ENCODE results near the gene CXCR3.
"Not testable (repeated sequence)": the region's sequence is repeated elsewhere in the genome, so short reads cannot be mapped to it uniquely, and the experiment has no call there.

Gene CXCR3

DNA sequence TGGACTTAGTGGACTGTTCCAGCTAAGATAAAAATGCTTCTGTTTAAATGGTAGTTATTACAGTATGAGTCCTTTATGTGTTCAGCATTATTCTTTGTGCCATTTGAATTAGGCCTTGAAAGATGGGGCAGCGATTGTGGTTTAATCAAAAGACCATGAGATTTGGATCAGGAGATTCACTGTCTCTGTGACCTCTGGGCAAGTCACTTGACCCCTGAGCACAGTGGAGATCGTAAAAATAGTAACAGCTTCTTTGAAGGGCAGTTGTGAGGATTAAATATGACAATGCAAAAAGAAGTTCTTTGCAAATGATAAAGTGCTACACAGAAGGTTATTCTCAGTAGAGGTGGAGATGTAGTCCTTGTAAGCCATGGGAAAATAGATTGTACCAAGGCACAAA, 10.8 kb downstream of the CXCR3 start:
- DNase-seq, result no peak

- no peak for DNase-seq
Observed at GRCh38 chrX:71606536-71607216, 11.6 kb downstream of the CXCR3 start.

- DNase-seq, result no peak
Observed at GRCh38 chrX:71604796-71605568, 13.3 kb downstream of the CXCR3 start.

GRCh38 chrX:71604141-71604540, 14.2 kb downstream of the CXCR3 start:
- no peak for DNase-seq

DNA sequence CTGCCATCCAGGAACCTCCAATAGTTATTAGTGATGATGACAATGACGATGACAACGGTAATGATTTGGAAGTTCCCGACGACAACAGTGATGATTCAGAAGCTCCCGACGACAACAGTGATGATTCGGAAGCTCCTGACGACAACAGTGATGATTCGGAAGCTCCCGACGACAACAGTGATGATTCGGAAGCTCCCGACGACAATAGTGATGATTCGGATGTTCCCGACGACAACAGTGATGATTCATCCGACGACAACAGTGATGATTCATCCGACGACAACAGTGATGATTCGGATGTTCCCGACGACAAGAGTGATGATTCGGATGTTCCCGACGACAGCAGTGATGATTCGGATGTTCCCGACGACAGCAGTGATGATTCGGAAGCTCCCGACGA, 14.7 kb downstream of the CXCR3 start:
- no peak for DNase-seq

DNA sequence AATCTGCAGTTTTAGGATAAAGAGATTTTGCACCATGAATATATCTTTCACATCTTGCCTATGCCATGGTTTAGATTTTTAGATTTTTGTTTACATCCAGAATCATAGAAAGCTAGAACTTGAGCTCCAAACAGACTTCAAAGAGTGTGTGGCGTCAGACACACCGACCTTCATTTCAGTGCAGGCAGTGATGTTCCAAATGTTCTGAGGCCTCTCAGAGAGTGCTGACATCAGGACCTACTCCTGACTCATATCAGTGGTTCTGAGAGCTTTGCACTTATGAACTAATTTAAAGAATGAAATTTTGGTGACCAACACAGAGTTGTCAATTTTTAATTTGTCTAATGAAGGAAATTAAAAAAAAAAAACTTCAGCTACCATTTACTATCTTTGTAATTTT, 18.3 kb downstream of the CXCR3 start:
- no peak for DNase-seq

- DNase-seq, result not testable (repeated sequence)
Observed at GRCh38 chrX:71593210-71593609, 25.1 kb downstream of the CXCR3 start.

GRCh38 chrX:71586929-71587328, 31.4 kb downstream of the CXCR3 start:
- no peak for DNase-seq

DNA sequence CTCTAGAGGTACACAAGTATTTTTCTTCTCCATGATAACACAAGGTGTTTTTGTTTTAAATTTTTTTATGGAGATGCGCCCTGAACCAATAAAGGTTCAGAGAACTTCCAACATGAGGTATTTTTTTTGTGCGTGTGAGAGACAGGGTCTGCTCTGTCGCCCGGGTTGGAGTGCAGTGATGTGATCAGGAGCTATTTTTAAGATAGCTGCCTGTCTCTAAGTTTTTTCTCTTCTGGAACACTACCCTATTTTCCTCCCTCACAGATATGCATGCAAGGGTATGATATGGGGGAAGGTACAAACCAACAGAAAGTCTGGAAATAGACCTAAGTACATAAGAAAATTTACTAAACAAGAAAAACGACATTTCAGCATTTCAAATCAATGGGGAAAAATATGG, 37.1 kb downstream of the CXCR3 start:
- no peak for DNase-seq

GRCh38 chrX:71579990-71580380, 38.3 kb downstream of the CXCR3 start:
- no peak for DNase-seq

- DNase-seq, result no peak
Observed at GRCh38 chrX:71579136-71579989, 38.9 kb downstream of the CXCR3 start.

DNA sequence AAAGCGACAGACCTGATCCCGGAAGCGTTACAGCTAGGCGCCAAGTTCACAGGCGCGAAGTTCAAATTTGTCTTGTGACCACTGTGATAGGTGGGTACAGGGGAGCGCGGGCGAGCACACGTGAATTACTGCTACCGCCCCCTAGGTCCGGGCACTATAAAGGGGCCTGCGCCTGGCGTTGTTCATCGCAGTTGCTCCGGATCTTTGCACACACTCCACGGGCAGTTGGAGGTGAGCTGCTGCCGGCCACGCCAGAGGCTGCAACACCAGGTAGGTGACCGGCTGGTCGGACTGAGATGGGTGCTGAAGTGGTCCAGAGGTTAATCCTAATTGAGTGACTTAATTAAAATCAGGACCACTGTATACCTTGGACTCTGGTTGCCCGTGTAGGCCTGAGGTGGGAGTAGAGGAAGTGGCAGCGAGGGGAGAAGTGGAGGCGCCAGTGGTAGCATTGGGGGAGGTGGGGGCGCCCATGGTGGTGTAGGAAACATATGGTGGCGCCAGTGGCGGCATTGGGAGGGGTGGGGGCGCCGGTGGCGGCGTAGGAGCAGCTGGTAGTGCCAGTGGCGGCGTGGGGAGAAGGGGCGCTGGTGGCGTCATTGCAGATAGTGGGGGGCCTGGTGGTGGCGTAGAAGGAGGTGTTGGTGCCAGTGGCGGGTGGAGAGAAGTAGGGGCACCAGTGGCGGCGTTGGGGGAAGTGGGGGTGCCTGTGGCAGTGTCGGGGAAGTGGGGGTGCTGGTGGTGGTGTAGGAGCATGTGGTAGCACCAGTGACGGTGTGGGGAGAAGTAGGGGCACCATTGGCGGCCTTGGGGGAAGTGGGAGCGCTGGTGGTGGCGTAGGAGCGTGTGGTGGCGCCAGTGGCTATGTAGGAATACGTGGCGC, 39.8 kb downstream of the CXCR3 start, which contains the start of gene GCNA:
Gene GCNA, plus strand, starts transcription at position 185 of the 883 bp plus-strand sequence. CDS start 2,385 bp downstream, outside the sequence.
- no peak for DNase-seq

DNA sequence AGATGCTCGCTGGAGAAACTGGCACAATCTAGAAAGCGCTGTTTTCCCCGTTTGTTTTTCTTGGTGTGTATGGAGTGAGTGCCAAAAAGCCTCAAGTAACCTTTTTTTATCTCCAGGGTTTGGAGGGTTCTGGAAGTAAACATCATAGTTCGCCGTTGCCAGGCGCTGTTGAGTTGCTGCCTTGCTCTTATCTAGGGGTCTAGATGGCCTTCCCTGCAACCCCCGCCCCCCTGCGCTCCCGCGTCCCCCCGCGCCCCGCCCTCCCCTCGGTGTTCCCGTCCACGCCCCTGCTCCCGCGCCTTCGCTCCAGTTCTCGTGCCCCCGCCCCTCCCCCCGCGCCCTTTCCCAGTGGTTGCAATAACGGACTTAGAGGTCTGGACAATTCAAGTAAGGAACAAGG, 40.6 kb downstream of the CXCR3 start:
- DNase-seq, result no peak

DNA sequence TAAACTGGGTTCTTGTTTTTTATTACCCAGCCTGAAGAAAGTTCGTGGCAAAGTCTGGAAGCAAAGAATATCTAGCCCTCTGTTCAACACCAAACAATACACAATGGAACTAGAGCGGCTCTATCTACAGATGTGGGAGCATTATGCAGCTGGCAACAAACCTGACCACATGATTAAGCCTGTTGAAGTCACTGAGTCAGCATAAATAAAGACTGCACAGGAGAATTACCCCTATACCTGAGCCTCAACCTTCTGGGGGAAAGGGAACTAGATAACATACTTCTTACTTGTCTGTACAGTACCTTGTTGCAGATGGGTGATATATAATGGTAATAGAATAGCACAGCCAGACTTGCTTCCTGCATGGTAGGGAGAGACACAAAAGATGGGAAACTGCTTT, 44.7 kb downstream of the CXCR3 start:
- no peak for DNase-seq

DNA sequence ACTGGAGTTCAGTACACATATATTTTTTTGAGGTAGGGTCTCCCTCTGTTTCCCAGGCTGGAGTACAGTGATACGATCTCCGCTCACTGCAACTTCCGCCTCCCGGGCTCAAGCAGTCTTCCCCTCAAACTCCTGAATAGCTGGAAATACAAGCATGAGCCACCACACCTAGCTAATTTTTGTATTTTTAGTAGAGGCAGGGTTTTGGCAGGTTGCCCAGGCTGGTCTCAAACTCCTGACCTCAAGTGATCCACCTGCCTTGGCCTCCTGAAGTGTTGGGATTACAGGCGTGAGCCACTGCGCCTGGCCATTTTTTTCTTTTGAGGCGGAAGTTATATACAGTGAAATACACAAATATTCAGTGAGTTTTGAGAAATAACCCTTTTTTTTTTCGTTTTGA, 46.9 kb downstream of the CXCR3 start:
- DNase-seq, result not testable (repeated sequence)

All from SIG-M5 (cell line).